K562 (cell line): ENCODE data around the gene THADA. TPM values are rescaled to one million over a fixed set of nuclear protein-coding genes. Genes with fewer than 3 reads are reported as not detected.

ENCODE experiments used
- CAMTA2 ChIP-seq: fragments of 250-450 bp; sonication (Bioruptor Pico); conservative IDR thresholded peaks from 2 replicates; pipeline ENCODE4 v1.5.1; 2022
- CHD4 ChIP-seq: fragments of 200-600 bp; sonication (generic); IDR thresholded peaks from 3 replicates; pipeline ENCODE4 v1.6.1; 2012; ENCODE audit warnings: low read depth, mild to moderate bottlenecking, mixed read lengths, low read length, inconsistent platforms; ENCODE audit not compliant: insufficient read depth, insufficient replicate concordance, poor library complexity, severe bottlenecking
- CUX1 ChIP-seq: fragments of 200-800 bp; sonication (Bioruptor generic); IDR thresholded peaks from 2 replicates; pipeline ENCODE4 v1.6.1; 2016; ENCODE audit warnings: missing genetic modification characterization, missing compliant biosample characterization
- FOXO4 ChIP-seq: fragments of 450-650 bp; formaldehyde crosslinking; IDR thresholded peaks from 2 replicates; pipeline ENCODE4 v1.4.0; 2020; ENCODE audit warnings: mild to moderate bottlenecking, moderate library complexity
- GABPA ChIP-seq: fragments of 200-800 bp; sonication (Bioruptor generic); conservative IDR thresholded peaks from 2 replicates; pipeline ENCODE4 v1.6.1; 2016; ENCODE audit warnings: low read depth, missing genetic modification characterization, missing compliant biosample characterization
- GABPB1 ChIP-seq: sonication (generic); formaldehyde crosslinking; IDR thresholded peaks from 2 replicates; pipeline ENCODE4 v1.8.0; 2022; ENCODE audit warnings: mild to moderate bottlenecking, missing genetic modification reagents
- HEY1 ChIP-seq: fragments of 250-450 bp; sonication (Bioruptor Pico); IDR thresholded peaks from 2 replicates; pipeline ENCODE4 v1.5.0; 2020; ENCODE audit warnings: mild to moderate bottlenecking, moderate library complexity, borderline replicate concordance
- HMGN3 ChIP-seq: IDR thresholded peaks from 2 replicates; pipeline ENCODE4 v1.6.1; 2011; ENCODE audit warnings: borderline replicate concordance, low read depth, mild to moderate bottlenecking, mixed read lengths, low read length; ENCODE audit not compliant: insufficient read length; ENCODE audit errors: extremely low read depth
- IRF9 ChIP-seq: fragments of 450-650 bp; IDR thresholded peaks from 2 replicates; pipeline ENCODE4 v1.6.1; 2016; ENCODE audit warnings: missing biosample characterization, missing genetic modification characterization
- MEF2A ChIP-seq: IDR thresholded peaks from 2 replicates; pipeline ENCODE4 v1.6.1; 2011; ENCODE audit warnings: low read depth, mild to moderate bottlenecking, low read length, moderate library complexity; ENCODE audit not compliant: control insufficient read depth
- MTA1 ChIP-seq: fragments of 450-650 bp; IDR thresholded peaks from 2 replicates; pipeline ENCODE4 v1.6.1; 2017; ENCODE audit warnings: borderline replicate concordance
- SMARCE1 ChIP-seq: fragments of 450-650 bp; IDR thresholded peaks from 2 replicates; pipeline ENCODE4 v1.7.1; 2016; ENCODE audit warnings: mild to moderate bottlenecking
- ZBTB5 ChIP-seq: fragments of 450-650 bp; IDR thresholded peaks from 2 replicates; pipeline ENCODE4 v1.6.1; 2017; ENCODE audit warnings: antibody characterized with exemption
- ZFPM2 ChIP-seq: fragments of 250-450 bp; sonication (Bioruptor Pico); IDR thresholded peaks from 2 replicates; pipeline ENCODE4 v1.5.1; 2022; ENCODE audit warnings: mild to moderate bottlenecking
- ZNF253 ChIP-seq: fragments of 250-450 bp; sonication (Bioruptor Pico); conservative IDR thresholded peaks from 2 replicates; pipeline ENCODE4 v1.6.1; 2021; ENCODE audit warnings: mild to moderate bottlenecking
- ZNF311 ChIP-seq: fragments of 250-450 bp; sonication (Bioruptor Pico); IDR thresholded peaks from 2 replicates; pipeline ENCODE4 v1.4.0; 2020; ENCODE audit warnings: mild to moderate bottlenecking, moderate library complexity
- ZNF785 ChIP-seq: fragments of 250-450 bp; sonication (Bioruptor Pico); IDR thresholded peaks from 2 replicates; pipeline ENCODE4 v1.4.0; 2020; ENCODE audit warnings: mild to moderate bottlenecking
- polyA plus RNA-seq, 8 experiments: library from polyadenylated mRNA; depleted of rRNA in 4 of 8; stranded (reverse) in 5 of 8; unstranded in 3 of 8; fragments of >200 nt; fragmentation: Nextera tagmentation in 2 of 8; fragmentation: Illumina TruSeq in 1 of 8; extraction: Ambion mirVana in 2 of 8; extraction: Trizol in 1 of 8; gene quantifications; 2 replicates each; pipeline versions ENCODE4 v1.2.1 to v1.2.3, GENCODE V29; 2011 to 2014; ENCODE audit warnings: inconsistent platforms in 1 of 8, missing spikeins in 1 of 8
- total RNA-seq, 7 experiments: library from RNA; depleted of rRNA in 6 of 7; stranded (reverse); fragments of >200 nt in 6 of 7; fragmentation: Illumina TruSeq in 2 of 7; extraction: Trizol in 2 of 7; gene quantifications; 2 replicates each; pipeline versions ENCODE4 v1.2.1 to v1.2.3, GENCODE V29; 2011 to 2021; ENCODE audit warnings: low replicate concordance in 1 of 7

The THADA gene
- total and polyA plus RNA-seq, 9 of the 15 experiments (the other 6 are each of a cell fraction or from before 2014, with no cell fraction given), result 17.8 to 34.7 (median 31.9) TPM

- TF ChIP-seq FOXO4 (CRISPR knock-in tag) (0 out of 2 replicates have a peak, but pooled peaks have one; percentile 51), MEF2A (no peak), HEY1 (CRISPR knock-in tag) (no peak), CUX1 (no peak), ZFPM2 (no peak), GABPB1 (CRISPR knock-in tag) (peak; percentile 32; the same call in 1 of the 2 replicates), HMGN3 (no peak), ZBTB5 (peak; percentile 78; the same call in 1 of the 2 replicates), CHD4 (no peak), IRF9 (tag) (peak; percentile 85), GABPA (peak; percentile 46), ZNF253 (CRISPR knock-in tag) (no peak), SMARCE1 (peak; percentile 97), ZNF311 (peak; percentile 67; the same call in 1 of the 2 replicates), MTA1 (peak; percentile 77; the same call in 1 of the 2 replicates), CAMTA2 (CRISPR knock-in tag) (no peak), ZNF785 (CRISPR knock-in tag) (no peak)
These were observed 301.8 kb downstream of the THADA start (continued) for GRCh38 chr2:43293744-43294695.
